HG03139 (cell line): ENCODE measurements around the gene APC.

ENCODE experiments used
- ATAC-seq: cut with Tn5 transposase; IDR thresholded peaks from one replicate; pipeline ENCODE4 v1.9.1; 2021; ENCODE audit not compliant: unreplicated experiment

Gene APC

DNA sequence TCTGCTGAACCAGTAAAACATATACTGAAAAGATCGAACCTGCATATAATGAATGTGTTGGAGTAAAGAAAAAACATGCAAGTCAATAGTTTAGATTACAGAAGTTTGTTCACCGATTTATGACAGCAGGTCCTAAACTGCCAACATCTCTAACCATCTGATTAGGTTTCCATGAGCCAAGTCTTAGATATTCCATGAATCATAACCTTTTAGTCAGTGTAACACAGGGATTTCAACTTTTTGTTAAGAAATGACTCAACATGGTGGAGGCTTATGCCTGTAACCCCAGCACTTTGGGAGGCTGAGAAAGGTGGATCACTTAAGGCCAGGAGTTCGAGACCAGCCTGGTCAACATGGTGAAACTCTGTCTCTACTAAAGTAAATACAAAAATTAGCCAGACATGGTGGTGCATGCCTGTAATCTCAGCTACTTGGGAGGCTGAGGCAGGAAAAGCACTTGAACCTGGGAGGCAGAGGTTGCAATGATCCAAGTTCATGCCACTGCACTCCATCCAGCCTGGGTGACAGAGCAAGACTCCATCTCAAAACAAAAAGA lies 38.7 kb downstream of the APC start:
- no peak for ATAC-seq

- no peak for ATAC-seq
Observed at GRCh38 chr5:112779531-112779930, 41.8 kb downstream of the APC start.

- ATAC-seq, result no peak
Observed at GRCh38 chr5:112784726-112785125, 47.0 kb downstream of the APC start.

DNA sequence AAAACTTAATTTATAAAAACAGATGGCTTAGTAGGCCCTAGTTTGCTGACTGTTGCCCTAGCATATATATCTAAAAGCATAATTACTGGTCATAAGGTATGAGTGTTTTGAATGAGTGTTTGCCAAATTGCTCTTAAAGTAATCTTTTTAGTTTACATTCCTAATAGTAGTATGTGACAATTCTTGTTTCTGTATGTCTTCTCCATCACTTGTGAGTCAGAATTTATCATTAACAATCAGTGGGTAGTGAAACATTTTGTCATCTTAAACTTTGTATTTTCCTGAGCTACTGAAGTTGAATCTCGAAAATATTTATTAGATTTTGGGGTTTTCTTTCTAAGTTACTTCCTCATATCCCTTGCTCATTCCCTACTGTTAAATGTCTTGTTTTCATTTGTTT lies 49.6 kb downstream of the APC start:
- no peak for ATAC-seq

DNA sequence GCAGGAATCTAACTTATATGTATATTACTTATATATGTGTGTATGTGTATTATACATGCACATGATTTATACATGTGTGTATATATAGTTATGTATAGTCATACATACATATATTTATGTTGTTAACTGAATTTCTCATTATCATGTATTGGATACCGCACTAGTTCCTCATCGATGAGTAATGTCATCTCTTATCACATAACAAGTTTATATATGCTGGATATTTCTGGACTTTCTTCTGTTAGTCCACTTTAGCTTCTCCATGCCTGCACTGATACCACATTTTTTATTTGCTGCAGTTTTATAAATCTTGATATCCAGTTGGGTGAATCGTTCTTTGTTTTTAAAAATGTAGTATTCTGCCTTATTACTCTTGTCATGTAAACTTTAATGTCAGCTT lies 50.2 kb downstream of the APC start:
- ATAC-seq, result no peak

DNA sequence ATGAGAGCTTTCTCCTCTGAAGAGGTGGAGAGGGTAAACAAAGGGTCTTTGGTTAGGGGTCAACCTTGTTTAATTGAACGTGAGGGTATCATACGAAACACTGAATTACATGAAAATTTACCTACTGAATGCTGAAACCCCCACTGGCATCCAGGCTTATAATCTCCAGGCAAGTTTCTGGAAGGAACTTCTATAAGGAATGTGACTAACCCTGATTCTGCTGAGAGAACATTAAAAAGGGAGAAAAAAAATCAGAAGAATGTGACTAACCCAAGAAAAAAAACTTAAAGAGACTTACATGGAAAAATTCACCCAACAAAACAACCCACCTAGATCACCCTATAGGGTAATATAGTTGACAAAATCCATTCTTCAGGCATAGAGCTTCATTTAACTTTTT lies 55.5 kb downstream of the APC start:
- no peak for ATAC-seq

GRCh38 chr5:112794410-112794809 lies 56.7 kb downstream of the APC start:
- no peak for ATAC-seq

- ATAC-seq, result no peak
Observed at GRCh38 chr5:112795342-112795741, 57.7 kb downstream of the APC start.

- ATAC-seq, result no peak
Observed at GRCh38 chr5:112795944-112796678, 58.4 kb downstream of the APC start.

- no peak for ATAC-seq
Observed at GRCh38 chr5:112799661-112800060, 62.0 kb downstream of the APC start.

DNA sequence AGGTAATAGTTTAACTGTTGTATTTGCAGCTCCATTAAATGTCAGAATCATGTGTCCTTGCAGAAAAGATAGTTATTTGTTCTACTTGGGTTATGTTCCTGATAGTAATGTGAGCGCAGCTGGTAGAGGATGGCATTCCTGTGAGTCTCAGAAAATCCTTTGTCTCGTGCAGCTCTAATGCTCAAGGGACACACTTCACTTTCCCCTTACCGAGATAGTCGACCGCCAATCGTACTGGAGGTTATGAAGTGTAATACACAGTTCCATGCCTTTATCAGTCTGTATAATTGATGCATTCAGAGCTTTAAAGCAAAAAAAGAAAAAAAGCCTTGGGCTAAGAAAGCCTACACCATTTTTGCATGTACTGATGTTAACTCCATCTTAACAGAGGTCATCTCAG lies 63.2 kb downstream of the APC start:
- no peak for ATAC-seq

- ATAC-seq, result no peak
Observed at GRCh38 chr5:112811023-112811422, 73.3 kb downstream of the APC start.

DNA sequence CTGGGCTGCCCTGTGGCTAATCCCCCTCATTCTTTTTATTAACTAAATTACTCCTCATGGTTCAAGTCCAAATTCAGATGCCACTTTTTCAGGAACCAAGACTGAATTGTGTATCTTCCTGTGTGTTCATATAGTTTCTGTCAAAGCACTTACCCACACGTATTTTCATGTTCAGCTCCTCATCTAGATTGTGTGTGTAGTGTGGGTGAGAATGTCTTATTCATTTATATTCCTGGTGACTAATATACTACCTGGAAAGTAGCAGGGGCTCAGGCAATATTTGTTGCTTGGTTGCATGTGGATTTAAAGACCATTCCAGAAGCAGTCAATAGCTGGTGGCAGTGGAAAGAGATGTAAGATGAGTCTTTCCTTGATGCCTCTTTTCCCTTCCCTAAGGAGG lies 74.9 kb downstream of the APC start:
- ATAC-seq, result no peak

- no peak for ATAC-seq
Observed at GRCh38 chr5:112820246-112820645, 82.6 kb downstream of the APC start.

DNA sequence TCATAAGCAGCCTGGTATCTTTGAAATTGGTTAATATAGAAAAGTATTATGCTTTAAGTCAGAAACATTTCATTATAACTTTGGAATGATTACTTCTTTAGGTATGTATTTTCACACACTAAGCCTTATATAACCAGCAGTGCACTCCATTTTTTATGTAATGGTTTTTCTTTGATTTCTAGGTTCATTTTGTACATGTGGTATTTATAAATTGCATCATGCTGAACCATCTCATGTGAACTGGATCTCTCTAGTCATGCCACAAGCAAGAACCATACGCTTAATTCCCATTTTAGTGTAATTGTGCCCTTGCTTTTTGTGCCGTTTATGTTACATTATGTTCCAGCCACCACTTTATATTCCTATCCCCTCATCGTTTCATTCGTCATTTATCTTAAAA lies 84.8 kb downstream of the APC start:
- ATAC-seq, result no peak

DNA sequence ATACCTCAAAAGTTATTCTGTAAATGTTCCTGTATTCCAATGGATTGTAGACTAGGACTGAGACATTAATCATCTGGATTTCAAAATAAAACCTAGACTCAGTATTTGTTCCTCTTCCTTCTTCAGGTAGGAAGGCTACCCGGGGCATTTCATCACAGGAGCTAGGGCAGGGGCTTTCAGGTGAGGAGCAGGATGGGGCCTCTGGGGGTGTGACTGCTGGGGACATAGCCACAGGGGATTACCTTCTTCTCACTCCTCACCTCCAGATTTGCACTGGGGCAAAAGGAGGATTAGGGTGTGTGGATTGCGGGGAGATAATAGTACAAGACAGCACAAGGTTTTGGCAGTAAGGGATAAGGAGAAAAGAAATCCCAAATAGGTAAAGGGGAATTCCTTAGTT lies 85.5 kb downstream of the APC start:
- no peak for ATAC-seq

- no peak for ATAC-seq
Observed at GRCh38 chr5:112823656-112824055, 86.0 kb downstream of the APC start.

DNA sequence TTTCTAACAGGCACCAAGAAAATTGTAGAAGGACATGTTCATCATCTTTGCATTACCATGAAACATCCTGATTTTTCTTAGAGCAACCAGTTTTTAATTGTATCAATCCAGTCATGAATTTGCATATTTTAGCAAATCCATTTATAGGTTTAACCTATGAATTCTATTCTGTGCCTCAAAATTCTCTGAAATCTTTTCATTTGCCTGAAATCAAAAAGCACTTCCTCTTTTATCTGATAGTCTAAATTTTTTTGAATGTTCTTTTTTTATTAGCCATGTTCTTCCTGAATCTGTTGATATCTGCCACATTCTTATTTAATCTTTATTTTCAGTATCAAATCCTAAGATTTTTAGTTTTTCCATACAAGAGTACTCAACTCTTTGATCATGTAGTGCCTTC lies 86.5 kb downstream of the APC start:
- ATAC-seq, result no peak

DNA sequence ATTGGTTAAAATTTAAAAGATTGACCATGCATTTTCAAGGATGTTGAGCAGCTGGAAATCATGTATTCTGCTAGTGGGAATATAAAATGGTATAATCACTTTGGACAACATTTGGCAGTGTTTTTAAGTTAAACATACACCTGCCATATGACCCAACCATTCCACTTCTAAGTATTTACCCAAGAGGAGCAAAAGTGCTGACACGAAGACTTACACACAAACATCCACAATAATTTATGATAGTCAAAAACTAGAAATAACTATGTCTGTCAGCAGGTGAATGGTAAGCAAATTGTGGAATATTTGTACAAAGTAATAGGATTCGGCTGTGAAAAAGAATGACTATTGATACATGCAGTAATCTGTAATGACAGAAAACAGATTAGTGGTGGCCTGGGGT lies 92.7 kb downstream of the APC start:
- ATAC-seq, result no peak

GRCh38 chr5:112833971-112834370 lies 96.3 kb downstream of the APC start:
- no peak for ATAC-seq

- no peak for ATAC-seq
Observed at GRCh38 chr5:112844489-112844888, 106.8 kb downstream of the APC start.

DNA sequence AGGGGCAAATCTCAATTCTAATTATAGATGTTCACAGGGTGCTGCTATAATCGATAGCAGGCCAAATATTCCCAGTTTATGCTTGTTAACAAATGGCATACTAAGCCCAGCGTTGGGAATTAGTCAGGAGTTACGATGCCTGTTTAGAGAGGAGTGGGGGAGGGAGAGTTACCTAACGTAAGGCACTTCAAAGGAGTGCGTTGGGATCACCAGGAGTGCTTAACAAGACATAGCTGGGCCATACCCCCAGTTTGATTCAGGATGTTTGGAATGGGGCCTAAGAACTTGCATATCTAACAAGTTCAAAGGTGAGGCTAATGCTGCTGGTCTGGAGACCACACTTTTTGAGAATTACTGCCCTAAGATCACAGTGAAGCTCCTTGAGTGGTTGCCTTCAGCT lies 108.9 kb downstream of the APC start:
- ATAC-seq, result no peak

GRCh38 chr5:112847306-112847705 lies 109.6 kb downstream of the APC start:
- ATAC-seq, result no peak
